GM06990 (cell line): ENCODE results near the gene KIF26B.
A peak's percentile ranks its signal among the peaks of the same experiment; 100 is the strongest.

ENCODE experiments used
- DNase-seq: peaks from one replicate; pipeline ENCODE4 v3.0.0-alpha.2; 2011; ENCODE audit not compliant: insufficient read length; ENCODE audit errors: extremely low read depth
- H3K27me3 ChIP-seq: replicated peaks from 2 replicates; pipeline ENCODE4 v1.6.0; 2011; ENCODE audit warnings: low read length; ENCODE audit not compliant: control insufficient read depth, insufficient read depth
- H3K36me3 ChIP-seq: 2 replicates; pipeline ENCODE4 v1.5.1; 2011; ENCODE audit warnings: low read length; ENCODE audit not compliant: control insufficient read depth, insufficient read depth
- H3K4me3 ChIP-seq: replicated peaks from 2 replicates; pipeline ENCODE4 v1.5.1; 2011; ENCODE audit warnings: low read depth, mild to moderate bottlenecking, control low read depth, low read length
- CTCF ChIP-seq: IDR thresholded peaks from 2 replicates; pipeline ENCODE4 v1.5.1; 2011; ENCODE audit warnings: low read length, control low read depth, mild to moderate bottlenecking, inconsistent platforms; ENCODE audit not compliant: insufficient read depth, poor library complexity, severe bottlenecking

Gene KIF26B

GRCh38 chr1:245615001-245615400 is 460.2 kb downstream of the KIF26B start:
- Histone ChIP-seq H3K36me3 (no peaks in the 10 kb centered on the region), H3K4me3 (no peak overlapping the region), H3K27me3 (no peaks in the 10 kb centered on the region; the same call in 1 of the 2 replicates)
- no peak for DNase-seq
- TF ChIP-seq CTCF = no peak

DNA sequence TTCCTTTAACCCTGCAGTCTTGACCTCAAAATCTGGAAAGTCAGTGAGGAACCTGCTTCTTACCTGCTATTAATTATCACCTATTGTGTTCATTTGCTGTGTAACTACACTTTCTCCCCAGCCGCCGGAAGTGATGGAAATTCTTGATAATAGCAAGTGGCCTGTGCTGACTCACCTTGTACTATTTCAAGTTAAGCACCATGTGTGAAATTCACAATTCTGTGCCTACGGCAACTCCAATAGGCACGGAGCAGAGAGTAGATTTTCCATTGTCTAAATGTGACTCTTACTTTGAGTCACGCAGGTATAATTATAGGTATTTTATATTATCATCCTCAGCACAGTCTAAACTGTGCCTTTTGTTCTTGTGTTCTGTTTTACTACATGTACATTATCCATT is 466.8 kb downstream of the KIF26B start:
- no peak for TF ChIP-seq CTCF
- H3K27me3 ChIP-seq = no peaks in the 10 kb centered on the region; the same call in 1 of the 2 replicates
- DNase-seq = no peak
- no peaks in the 10 kb centered on the region for H3K36me3 ChIP-seq
- no peak overlapping the region for H3K4me3 ChIP-seq

- DNase-seq = no peak
- Histone ChIP-seq H3K4me3 (no peak overlapping the region), H3K36me3 (no peaks in the 10 kb centered on the region), H3K27me3 (no peaks in the 10 kb centered on the region; the same call in 1 of the 2 replicates)
- TF ChIP-seq CTCF = no peak
Measured at GRCh38 chr1:245622332-245623014, 467.7 kb downstream of the KIF26B start.

DNA sequence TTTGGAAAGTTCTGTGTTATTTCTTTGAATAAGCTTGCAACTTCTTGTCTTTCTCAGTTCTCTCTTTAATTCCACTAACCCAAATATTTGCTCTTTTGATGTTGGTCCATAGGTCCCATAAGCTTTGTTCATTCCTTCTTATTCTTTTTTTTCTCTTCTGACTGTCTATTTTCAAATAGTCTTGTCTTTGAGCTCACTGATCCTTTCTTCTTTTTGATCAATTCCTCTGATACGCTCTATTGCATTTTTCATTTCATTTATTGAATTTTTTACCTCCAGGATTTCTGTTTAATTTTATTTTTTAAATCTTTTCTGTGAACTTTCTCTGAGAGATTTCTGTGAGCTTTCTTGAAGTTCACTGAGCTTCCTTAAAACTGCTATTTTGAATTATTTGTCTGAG is 486.6 kb downstream of the KIF26B start:
- H3K36me3 ChIP-seq = no peaks in the 10 kb centered on the region
- no peak for DNase-seq
- no peaks in the 10 kb centered on the region for H3K27me3 ChIP-seq
- no peak overlapping the region for H3K4me3 ChIP-seq
- no peak for TF ChIP-seq CTCF

DNA sequence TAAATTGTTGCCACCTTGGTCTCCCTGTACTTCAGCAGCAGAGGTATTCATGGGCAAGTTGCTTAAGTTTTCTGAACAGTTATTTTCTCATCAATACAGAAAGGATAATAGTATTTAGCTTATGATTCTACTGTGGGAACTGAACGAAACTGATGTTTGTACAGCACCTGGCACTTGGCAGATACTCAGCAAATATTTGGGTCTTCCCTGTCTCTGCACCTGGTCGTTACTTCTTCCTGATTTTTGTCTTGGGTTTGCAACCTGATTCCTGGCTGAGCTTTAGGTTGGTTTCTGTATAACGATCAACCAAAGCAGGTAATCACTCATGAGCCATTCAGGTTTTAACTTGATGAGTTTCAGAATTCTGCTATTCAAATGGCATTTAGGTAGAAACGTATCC is 490.6 kb downstream of the KIF26B start:
- no peak for DNase-seq
- H3K27me3 ChIP-seq = no peaks in the 10 kb centered on the region
- TF ChIP-seq CTCF = no peak
- H3K36me3 ChIP-seq = no peaks in the 10 kb centered on the region
- H3K4me3 ChIP-seq = peak overlapping the region; percentile 66

- Histone ChIP-seq H3K36me3 (no peaks in the 10 kb centered on the region), H3K4me3 (peak overlapping the region; percentile 66), H3K27me3 (no peaks in the 10 kb centered on the region)
- no peak for TF ChIP-seq CTCF
- DNase-seq = peak; percentile 44
Measured at GRCh38 chr1:245645894-245646293, 491.1 kb downstream of the KIF26B start.
